ENCODE data around the gene RET.

- no peak for TF ChIP-seq CTCF (IDR thresholded peaks at IDR 0.05)
- no peak for TF ChIP-seq EP300 (IDR thresholded peaks at IDR 0.05)
- no peak for TF ChIP-seq POLR2AphosphoS5 (IDR thresholded peaks at IDR 0.05)
- TF ChIP-seq POLR2A (IDR thresholded peaks at IDR 0.05): no peak
Measured at GRCh38 chr10:43037942-43038782, 38.7 kb upstream of the RET start.
